Body of pancreas (tissue), 4 donors: ENCODE measurements around the gene HORMAD2. TPM values are rescaled to one million over a fixed set of nuclear protein-coding genes. Genes with fewer than 3 reads are reported as not detected.

ENCODE experiments used
- ATAC-seq: fragments of 150-250 bp; one replicate; pipeline ENCODE4 v1.9.1; 2016
- DNase-seq, 4 donors: peaks; one replicate each; pipeline ENCODE4 v3.0.0-alpha.2; 2019
- H3K27ac ChIP-seq, 4 donors: fragments of 200-600 bp; sonication (generic); 1 replicate in 3 of 4; 2 replicates in 1 of 4; pipeline versions ENCODE4 v1.5.1 to v1.6.1; 2016 to 2019; ENCODE audit warnings: mild to moderate bottlenecking in 1 of 4, mixed read lengths in 1 of 4, moderate library complexity in 1 of 4
- H3K27me3 ChIP-seq, 2 donors: fragments of 200-600 bp; sonication (generic); one replicate each; pipeline ENCODE4 v1.6.0; 2016; ENCODE audit warnings: mild to moderate bottlenecking in 1 of 2
- H3K36me3 ChIP-seq, 2 donors: fragments of 200-600 bp; sonication (generic); replicated peaks in 1 of 2; 2 replicates each; pipeline ENCODE4 v1.5.1; 2016; ENCODE audit warnings: low read depth in 2 of 2; ENCODE audit not compliant: insufficient read depth in 1 of 2
- H3K4me1 ChIP-seq: fragments of 200-600 bp; sonication (generic); one replicate; pipeline ENCODE4 v1.6.0; 2016
- H3K4me3 ChIP-seq, 2 donors: fragments of 200-600 bp; sonication (generic); 1 replicate in 1 of 2; 2 replicates in 1 of 2; pipeline ENCODE4 v1.5.1; 2016 to 2019
- H3K9me3 ChIP-seq, 3 donors: fragments of 200-600 bp; sonication (generic); 1 replicate in 2 of 3; 2 replicates in 1 of 3; pipeline ENCODE4 v1.5.1; 2016
- POLR2A ChIP-seq, 3 donors: fragments of 450-650 bp; IDR thresholded peaks; one replicate each; pipeline ENCODE4 v1.6.1; 2016; ENCODE audit warnings: antibody characterized with exemption in 3 of 3, mild to moderate bottlenecking in 2 of 3
- WGBS, 2 donors: methylation state at CpG; one replicate each; pipeline ENCODE4 v1.1.5; 2017; 5-methylcytosine and 5-hydroxymethylcytosine counted together
- intact Hi-C: fragments of 100-400 bp; cut with DNase I; formaldehyde crosslinking; loops from one replicate; pipeline ENCODE4 v1.15.1; 2023
- total RNA-seq, 2 donors: library from RNA; depleted of rRNA; stranded (reverse); fragments of >200 nt; gene quantifications; one replicate each; pipeline ENCODE4 v1.1.0, GENCODE V29; 2016
- TF ChIP-seq, protein P1 (sequence below), 7 experiments: fragments of 450-650 bp in 4 of 7; fragments of 200-600 bp in 3 of 7; sonication (generic) in 3 of 7; IDR thresholded peaks; one replicate each; pipeline ENCODE4 v1.5.1; 2016 to 2019; ENCODE audit warnings: antibody characterized with exemption in 7 of 7

Gene HORMAD2
- total RNA-seq, 2 donors from 2014 or later = not detected

DNA sequence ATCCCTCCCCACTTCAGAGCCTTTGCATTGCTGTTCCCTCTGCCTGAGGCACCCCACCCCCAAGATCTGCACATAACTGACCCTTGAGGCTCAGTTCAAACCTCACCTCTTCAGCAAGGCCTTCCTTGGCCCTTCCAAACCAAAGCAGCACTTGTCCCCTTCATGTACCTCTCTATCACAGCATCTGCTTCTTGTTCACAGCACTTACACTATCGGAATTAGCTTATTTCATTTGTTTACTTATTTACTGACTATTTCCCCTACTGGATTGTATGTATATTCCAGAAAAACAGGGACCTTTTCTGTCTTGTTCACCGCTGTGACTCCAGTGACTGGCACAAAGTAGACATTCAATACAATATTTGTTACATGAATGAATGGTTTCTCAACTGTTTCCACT lies 38.0 kb downstream of the HORMAD2 start:
- intact Hi-C loops = loop anchor here (10.0 kb wide), 1 partner anchor 267 kb away; the partner anchor contains the start of gene RNF215
- ATAC-seq = no peak

DNA sequence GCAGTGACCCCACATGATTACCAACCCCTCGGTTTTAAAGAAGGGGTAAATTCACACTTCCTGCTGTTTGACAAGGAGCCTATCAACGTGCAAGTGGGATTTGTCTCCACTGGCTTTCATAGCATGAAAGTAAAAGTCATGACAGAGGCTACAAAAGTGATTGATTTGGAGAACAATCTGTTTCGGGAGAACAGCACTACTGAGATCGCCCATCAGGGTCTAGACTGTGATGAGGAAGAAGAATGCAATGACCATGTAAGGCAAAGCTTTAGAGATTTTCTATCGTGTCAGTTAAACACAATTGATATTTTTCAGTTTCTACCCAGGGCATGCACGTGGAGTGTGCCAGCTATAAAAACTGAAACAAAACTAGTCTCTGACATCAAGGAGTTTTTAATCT lies 41.7 kb downstream of the HORMAD2 start:
- no peaks in the 10 kb centered on the region for H3K9me3 ChIP-seq
- no peak overlapping the region for H3K27ac ChIP-seq
- H3K4me1 ChIP-seq = no peaks in the 10 kb centered on the region
- H3K4me3 ChIP-seq = no peak overlapping the region
- intact Hi-C loops = no loop called here
- H3K36me3 ChIP-seq = no peaks in the 10 kb centered on the region
- DNase-seq (no peak), ATAC-seq (no peak)
- H3K27me3 ChIP-seq = no peaks in the 10 kb centered on the region
- no peak for TF ChIP-seq POLR2A (IDR thresholded peaks at IDR 0.05)
- TF ChIP-seq, protein P1, sequence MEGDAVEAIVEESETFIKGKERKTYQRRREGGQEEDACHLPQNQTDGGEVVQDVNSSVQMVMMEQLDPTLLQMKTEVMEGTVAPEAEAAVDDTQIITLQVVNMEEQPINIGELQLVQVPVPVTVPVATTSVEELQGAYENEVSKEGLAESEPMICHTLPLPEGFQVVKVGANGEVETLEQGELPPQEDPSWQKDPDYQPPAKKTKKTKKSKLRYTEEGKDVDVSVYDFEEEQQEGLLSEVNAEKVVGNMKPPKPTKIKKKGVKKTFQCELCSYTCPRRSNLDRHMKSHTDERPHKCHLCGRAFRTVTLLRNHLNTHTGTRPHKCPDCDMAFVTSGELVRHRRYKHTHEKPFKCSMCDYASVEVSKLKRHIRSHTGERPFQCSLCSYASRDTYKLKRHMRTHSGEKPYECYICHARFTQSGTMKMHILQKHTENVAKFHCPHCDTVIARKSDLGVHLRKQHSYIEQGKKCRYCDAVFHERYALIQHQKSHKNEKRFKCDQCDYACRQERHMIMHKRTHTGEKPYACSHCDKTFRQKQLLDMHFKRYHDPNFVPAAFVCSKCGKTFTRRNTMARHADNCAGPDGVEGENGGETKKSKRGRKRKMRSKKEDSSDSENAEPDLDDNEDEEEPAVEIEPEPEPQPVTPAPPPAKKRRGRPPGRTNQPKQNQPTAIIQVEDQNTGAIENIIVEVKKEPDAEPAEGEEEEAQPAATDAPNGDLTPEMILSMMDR (IDR thresholded peaks at IDR 0.05) = no peak
- 34 to 39% methylated on average over 6 of the region's 6 CpGs for WGBS, 2 donors

More for the DNA sequence above, 38.0 kb downstream of the HORMAD2 start:
- Histone ChIP-seq H3K4me1 (no peaks in the 10 kb centered on the region), H3K4me3 (no peak overlapping the region), H3K27ac (no peak overlapping the region), H3K27me3 (no peaks in the 10 kb centered on the region), H3K36me3 (no peaks in the 10 kb centered on the region), H3K9me3 (no peaks in the 10 kb centered on the region)
- TF ChIP-seq POLR2A (IDR thresholded peaks at IDR 0.05) = no peak
- TF ChIP-seq, protein P1 (IDR thresholded peaks at IDR 0.05) = no peak
- WGBS, 2 donors = 86 to 96% methylated on average over 2 of the region's 2 CpGs
- no peak for DNase-seq

DNA sequence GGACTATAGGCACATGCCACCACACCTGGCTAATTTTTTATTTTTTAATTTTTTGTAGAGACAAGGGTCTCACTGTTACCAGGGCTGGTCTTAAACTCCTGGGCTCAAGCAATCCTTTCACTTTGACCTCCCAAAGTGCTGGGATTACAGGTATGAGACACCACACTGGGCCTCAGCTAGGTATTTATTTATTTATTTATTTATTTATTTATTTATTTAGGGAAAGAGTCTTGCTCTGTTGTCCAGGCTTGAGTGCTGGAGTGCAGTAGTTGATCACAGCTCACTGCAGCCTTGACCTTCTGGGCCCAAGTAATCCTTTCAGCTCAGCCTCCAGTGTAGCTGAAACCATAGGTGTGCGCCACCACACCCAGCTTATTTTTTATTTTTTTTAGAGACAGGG lies 43.2 kb downstream of the HORMAD2 start:
- Histone ChIP-seq H3K4me1 (no peaks in the 10 kb centered on the region), H3K27ac (no peak overlapping the region), H3K36me3 (no peaks in the 10 kb centered on the region), H3K9me3 (no peaks in the 10 kb centered on the region), H3K27me3 (no peaks in the 10 kb centered on the region), H3K4me3 (no peak overlapping the region)
- intact Hi-C loops = no loop called here
- WGBS, 2 donors = 100% methylated on average over 1 of the region's 1 CpG
- DNase-seq (no peak), ATAC-seq (no peak)
- TF ChIP-seq, protein P1 (IDR thresholded peaks at IDR 0.05) = no peak
- no peak for TF ChIP-seq POLR2A (IDR thresholded peaks at IDR 0.05)

DNA sequence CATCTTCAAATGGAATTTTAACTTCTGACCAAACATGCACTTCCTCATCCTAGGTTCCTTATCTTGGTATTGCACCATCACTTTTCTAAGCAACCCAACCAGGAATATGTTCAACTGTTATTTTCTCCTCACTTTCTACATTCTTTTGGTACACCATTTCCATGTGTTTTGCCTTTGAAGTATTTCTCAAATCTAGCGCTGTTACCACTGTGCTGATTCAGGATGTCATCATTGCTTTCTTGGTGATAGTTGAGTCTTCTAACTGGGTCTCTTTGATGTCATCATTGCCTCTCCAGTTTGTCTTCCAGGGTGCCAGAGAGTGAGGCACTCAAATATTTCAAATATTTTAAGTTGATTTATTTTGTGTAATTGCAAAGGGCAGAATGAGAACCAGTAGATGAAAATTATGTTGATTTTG lies 47.5 kb downstream of the HORMAD2 start:
- no peaks in the 10 kb centered on the region for H3K36me3 ChIP-seq
- no peak overlapping the region for H3K27ac ChIP-seq
- no peaks in the 10 kb centered on the region for H3K27me3 ChIP-seq
- 74 to 91% methylated on average over 1 of the region's 1 CpG for WGBS, 2 donors
- ATAC-seq (no peak), DNase-seq (no peak)
- intact Hi-C loops = no loop called here
- no peaks in the 10 kb centered on the region for H3K4me1 ChIP-seq
- H3K4me3 ChIP-seq = no peak overlapping the region
- no peaks in the 10 kb centered on the region for H3K9me3 ChIP-seq
- no peak for TF ChIP-seq POLR2A (IDR thresholded peaks at IDR 0.05)
- TF ChIP-seq, protein P1 (IDR thresholded peaks at IDR 0.05) = no peak

DNA sequence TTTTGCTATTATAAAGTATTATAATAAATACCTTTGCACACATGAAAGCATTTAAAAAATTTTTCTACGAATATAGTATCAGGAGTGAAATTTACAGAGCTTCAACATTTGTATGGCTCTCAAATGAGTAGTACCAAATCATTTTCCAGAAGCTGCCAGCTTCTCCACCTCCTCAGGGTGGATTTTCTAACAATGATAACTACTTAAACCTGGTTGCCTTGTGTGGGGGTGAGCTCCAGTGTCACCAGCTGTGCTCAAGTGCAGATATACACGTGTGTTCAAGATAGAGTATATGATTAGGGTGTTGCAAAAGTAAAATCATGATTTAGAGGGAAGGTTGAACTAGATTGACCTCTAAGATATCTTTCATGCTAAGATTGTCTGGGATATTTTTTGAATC lies 48.2 kb downstream of the HORMAD2 start:
- no peaks in the 10 kb centered on the region for H3K36me3 ChIP-seq
- no peak for DNase-seq
- ATAC-seq = no peak
- 44 to 45% methylated on average over 2 of the region's 2 CpGs for WGBS, 2 donors
- H3K9me3 ChIP-seq = no peaks in the 10 kb centered on the region
- H3K27ac ChIP-seq = no peak overlapping the region
- intact Hi-C loops = no loop called here
- no peaks in the 10 kb centered on the region for H3K4me1 ChIP-seq
- TF ChIP-seq, protein P1 (IDR thresholded peaks at IDR 0.05) = no peak
- TF ChIP-seq POLR2A (IDR thresholded peaks at IDR 0.05) = no peak
- H3K4me3 ChIP-seq = no peak overlapping the region
- H3K27me3 ChIP-seq = no peaks in the 10 kb centered on the region
